ENCODE results near the gene TIMM13. TPM values are rescaled to one million over a fixed set of nuclear protein-coding genes. Genes with fewer than 3 reads are reported as not detected.

The TIMM13 gene
- total RNA-seq, 4 donors from 2014 or later, result 15.8 to 33.7 (median 24.7) TPM

DNA sequence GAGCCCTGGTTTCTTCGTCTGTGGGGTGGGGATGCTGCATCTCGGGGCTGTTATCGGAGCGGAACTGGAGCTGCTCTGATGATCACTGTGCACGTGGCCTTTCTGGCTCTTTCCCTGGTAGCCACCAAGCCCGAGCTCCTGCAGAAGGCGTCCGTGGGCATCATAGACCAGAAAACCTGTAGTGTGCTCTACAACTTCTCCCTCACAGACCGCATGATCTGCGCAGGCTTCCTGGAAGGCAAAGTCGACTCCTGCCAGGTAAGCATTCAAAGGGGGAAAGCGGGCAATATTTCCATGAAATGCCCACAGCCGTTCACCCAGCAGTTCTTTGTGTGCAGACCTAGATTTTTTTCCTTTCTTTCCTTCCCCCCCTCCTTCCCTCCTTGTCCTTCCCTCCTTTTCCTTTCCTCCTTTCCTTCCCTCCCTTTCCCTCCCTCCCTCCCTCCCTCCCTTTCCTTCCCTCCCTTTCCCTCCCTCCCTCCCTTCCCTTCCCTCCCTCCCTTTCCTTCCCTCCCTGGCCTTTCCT lies 9.4 kb downstream of the TIMM13 start:
- TF ChIP-seq, protein P1, sequence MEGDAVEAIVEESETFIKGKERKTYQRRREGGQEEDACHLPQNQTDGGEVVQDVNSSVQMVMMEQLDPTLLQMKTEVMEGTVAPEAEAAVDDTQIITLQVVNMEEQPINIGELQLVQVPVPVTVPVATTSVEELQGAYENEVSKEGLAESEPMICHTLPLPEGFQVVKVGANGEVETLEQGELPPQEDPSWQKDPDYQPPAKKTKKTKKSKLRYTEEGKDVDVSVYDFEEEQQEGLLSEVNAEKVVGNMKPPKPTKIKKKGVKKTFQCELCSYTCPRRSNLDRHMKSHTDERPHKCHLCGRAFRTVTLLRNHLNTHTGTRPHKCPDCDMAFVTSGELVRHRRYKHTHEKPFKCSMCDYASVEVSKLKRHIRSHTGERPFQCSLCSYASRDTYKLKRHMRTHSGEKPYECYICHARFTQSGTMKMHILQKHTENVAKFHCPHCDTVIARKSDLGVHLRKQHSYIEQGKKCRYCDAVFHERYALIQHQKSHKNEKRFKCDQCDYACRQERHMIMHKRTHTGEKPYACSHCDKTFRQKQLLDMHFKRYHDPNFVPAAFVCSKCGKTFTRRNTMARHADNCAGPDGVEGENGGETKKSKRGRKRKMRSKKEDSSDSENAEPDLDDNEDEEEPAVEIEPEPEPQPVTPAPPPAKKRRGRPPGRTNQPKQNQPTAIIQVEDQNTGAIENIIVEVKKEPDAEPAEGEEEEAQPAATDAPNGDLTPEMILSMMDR (IDR thresholded peaks at IDR 0.05; ENCODE audit: low read depth), result no peak

DNA sequence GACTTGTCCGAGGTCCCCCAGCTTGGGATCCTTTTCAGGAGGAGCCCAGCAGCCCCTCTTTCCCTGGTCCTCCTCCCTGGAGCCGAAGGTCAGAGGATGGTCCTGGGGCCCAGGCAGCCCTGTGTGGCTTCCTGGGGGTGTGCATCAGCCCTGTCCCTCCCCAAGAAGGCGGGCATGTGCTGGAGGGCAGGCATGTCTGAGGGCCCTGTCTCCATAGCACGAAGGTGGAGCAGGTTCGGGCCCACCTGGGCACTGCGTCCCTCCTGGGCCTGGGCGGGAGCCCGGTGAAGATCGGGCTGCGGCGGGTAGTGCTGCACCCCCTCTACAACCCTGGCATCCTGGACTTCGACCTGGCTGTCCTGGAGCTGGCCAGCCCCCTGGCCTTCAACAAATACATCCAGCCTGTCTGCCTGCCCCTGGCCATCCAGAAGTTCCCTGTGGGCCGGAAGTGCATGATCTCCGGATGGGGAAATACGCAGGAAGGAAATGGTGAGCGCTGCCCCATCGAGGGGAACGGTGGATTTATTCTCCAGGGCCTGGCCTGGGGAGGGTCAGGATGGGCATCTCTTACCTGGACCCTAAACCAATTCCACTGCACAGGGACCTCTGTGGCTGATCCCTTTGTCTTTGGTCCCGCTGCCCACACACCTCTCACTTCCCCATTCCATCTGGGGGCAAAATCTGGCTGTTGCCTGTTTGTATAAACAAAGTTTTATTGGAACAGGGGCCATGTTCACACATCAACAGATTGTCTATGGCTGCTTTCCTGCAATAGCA lies 10.9 kb downstream of the TIMM13 start:
- TF ChIP-seq, protein P1 (IDR thresholded peaks at IDR 0.05; ENCODE audit: low read depth), result no peak

DNA sequence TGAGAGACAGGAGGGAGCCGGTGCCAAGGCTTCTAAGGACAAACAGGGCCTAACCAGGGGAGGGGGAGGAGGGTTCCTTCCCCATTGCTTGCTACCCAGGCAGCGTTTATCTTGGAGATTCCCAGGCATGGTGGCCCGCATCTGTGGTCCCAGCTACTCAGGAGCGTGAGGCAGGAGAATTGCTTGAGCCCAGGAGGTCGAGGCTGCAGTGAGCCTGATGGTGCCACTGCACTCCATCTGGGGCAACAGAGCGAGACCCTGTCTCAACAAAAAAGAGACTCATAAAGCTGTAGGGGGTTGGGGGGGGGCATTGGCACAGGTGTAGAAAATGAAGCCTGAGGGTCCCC lies 11.4 kb downstream of the TIMM13 start:
- TF ChIP-seq, protein P1 (IDR thresholded peaks at IDR 0.05; ENCODE audit: low read depth), result no peak

DNA sequence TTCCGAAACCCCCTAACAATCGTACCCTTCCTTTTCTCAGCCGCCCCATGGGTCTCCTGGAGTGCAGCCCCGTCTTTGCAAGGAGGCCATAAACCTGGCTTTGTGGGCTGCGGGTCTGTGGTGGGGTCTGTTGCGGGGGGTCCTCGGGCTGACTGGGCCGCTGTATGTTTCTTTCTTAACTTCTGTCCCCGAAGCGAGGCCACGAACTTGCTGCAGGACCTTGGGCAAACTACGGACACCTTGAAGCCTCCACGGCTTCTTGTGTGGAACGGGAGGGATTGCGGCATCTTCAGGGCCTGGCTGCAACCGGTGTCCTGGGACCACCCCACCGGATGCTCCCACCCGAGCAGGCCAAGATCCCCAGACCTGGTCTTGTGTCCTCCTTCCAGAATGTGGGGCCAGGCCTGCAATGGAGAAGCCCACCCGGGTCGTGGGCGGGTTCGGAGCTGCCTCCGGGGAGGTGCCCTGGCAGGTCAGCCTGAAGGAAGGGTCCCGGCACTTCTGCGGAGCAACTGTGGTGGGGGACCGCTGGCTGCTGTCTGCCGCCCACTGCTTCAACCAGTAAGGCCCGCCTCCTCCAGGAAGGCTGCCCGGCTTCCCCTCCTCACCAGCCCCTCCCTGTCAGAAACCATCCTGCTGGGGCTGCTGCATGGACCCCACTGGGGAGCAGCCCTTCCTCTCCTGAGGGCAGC lies 12.0 kb downstream of the TIMM13 start:
- TF ChIP-seq, protein P1 (IDR thresholded peaks at IDR 0.05; ENCODE audit: low read depth), result no peak

DNA sequence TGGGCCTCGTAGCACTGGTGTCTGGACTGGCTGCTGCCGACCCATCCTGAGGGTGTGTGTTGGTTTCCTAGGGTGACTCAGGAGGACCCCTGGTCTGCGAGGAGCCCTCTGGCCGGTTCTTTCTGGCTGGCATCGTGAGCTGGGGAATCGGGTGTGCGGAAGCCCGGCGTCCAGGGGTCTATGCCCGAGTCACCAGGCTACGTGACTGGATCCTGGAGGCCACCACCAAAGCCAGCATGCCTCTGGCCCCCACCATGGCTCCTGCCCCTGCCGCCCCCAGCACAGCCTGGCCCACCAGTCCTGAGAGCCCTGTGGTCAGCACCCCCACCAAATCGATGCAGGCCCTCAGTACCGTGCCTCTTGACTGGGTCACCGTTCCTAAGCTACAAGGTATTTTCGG lies 13.8 kb downstream of the TIMM13 start:
- TF ChIP-seq, protein P1 (IDR thresholded peaks at IDR 0.05; ENCODE audit: low read depth), result no peak

DNA sequence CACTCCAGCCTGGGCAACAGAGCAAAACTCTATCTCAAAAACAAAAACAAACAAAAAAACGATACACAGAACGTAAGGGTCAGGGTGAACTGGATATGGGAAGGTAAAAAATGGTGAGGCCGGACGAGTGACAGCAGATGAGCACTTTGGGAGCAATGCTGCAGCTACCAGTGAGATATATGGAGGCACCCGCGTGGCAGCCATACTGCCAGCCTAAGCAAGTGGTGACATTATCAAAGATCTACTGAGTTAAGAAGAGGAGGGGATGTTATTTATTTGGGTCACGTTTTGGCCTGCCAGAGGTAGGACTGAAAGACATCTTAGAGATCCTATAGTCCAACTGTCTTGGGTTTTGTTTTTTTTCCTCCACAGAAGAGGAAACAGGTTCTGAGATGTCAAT lies 14.2 kb downstream of the TIMM13 start:
- TF ChIP-seq, protein P1 (IDR thresholded peaks at IDR 0.05; ENCODE audit: low read depth), result no peak

DNA sequence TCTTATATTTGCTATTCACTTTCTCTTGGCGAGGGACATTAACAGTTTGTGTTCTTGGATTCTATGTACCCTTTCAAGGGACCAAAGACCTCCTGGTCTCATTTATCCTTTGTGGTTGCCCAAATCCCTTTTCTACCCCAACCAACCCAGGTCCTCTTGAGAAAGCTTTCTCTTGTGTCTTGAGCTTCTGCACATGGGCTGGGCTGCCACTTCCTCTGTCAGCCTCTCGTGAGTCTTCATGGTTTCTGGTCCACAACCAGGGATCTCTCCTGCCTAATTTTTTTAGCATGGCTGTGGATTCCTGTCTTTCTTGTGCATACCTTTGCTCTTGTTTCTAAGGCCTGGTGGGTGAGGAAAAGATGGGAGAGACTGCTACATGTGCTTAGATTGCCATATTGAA lies 14.9 kb downstream of the TIMM13 start:
- TF ChIP-seq, protein P1 (IDR thresholded peaks at IDR 0.05; ENCODE audit: low read depth), result no peak
